ENCODE data around the gene ELAVL3. TPM values are rescaled to one million over a fixed set of nuclear protein-coding genes. Genes with fewer than 3 reads are reported as not detected.
"Not testable (repeated sequence)": the region's sequence is repeated elsewhere in the genome, so short reads cannot be mapped to it uniquely, and the experiment has no call there.

ELAVL3 gene
- total RNA-seq, 1 donor from 2014 or later = not detected

GRCh38 chr19:11458236-11458900 lies 22.5 kb downstream of the ELAVL3 start:
- Histone ChIP-seq H3K36me3 (ENCODE audit: control insufficient read depth, insufficient read depth, low read length) (no peaks in the 10 kb centered on the region), H3K4me3 (ENCODE audit: low read depth, low read length) (no peak overlapping the region), H3K27me3 (ENCODE audit: control insufficient read depth, insufficient read depth, low read length) (no peaks in the 10 kb centered on the region)
- no peak for DNase-seq (ENCODE audit: low read depth)
- no peak for TF ChIP-seq CTCF (IDR thresholded peaks at IDR 0.05; ENCODE audit: insufficient read depth, low read length, poor library complexity, severe bottlenecking)

DNA sequence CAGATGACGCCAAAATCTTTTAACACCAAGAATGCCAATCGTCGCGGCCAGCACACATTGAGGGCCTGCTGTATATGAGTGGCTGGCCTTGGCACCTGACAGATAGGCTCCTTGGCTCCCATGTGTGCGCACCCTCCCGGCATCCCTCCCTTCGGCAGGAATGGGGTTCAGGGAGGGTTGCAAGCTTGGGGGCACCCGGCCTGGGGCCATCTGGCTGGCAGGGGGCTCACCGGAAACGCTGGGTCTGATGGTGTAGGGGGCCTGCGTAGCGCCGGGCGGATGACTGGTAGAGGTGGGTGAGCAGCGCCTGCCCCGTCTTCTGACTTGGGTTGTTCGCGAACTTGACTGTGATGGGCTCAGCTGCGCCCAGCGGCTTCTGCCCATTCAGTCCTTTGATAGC lies 23.0 kb downstream of the ELAVL3 start:
- peaks cover 2% of the 10 kb centered on the region for H3K27me3 ChIP-seq (ENCODE audit: control insufficient read depth, insufficient read depth, low read length)
- no peak overlapping the region for H3K4me3 ChIP-seq (ENCODE audit: low read depth, low read length)
- TF ChIP-seq CTCF (IDR thresholded peaks at IDR 0.05; ENCODE audit: insufficient read depth, low read length, poor library complexity, severe bottlenecking) = no peak
- DNase-seq (ENCODE audit: low read depth) = no peak
- H3K36me3 ChIP-seq (ENCODE audit: control insufficient read depth, insufficient read depth, low read length) = no peaks in the 10 kb centered on the region

DNA sequence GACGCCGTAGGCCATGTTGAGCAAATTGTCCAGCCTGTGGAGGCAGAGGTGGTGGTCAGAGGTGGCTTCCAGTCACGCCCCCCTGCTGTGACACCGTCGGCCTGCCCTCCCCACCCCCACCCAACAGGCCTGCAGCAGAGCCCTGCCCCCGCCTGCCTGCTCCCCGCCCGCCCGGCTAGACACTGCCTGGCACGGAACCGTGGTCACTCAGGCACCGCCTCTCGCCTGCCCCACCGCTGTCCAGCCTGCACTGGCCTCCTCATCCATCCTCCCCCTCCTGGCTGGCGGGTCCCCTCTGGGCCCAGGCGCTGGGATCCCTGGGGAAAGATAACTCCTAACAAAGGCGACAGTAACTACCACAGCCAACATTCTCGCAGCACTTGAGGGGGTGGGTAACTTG lies 23.7 kb downstream of the ELAVL3 start:
- Histone ChIP-seq H3K4me3 (ENCODE audit: low read depth, low read length) (no peak overlapping the region), H3K36me3 (ENCODE audit: control insufficient read depth, insufficient read depth, low read length) (no peaks in the 10 kb centered on the region), H3K27me3 (ENCODE audit: control insufficient read depth, insufficient read depth, low read length) (peaks cover 3% of the 10 kb centered on the region)
- no peak for TF ChIP-seq CTCF (IDR thresholded peaks at IDR 0.05; ENCODE audit: insufficient read depth, low read length, poor library complexity, severe bottlenecking)
- no peak for DNase-seq (ENCODE audit: low read depth)

- H3K27me3 ChIP-seq (ENCODE audit: control insufficient read depth, insufficient read depth, low read length) = peaks cover 3% of the 10 kb centered on the region
- no peaks in the 10 kb centered on the region for H3K36me3 ChIP-seq (ENCODE audit: control insufficient read depth, insufficient read depth, low read length)
- TF ChIP-seq CTCF (IDR thresholded peaks at IDR 0.05; ENCODE audit: insufficient read depth, low read length, poor library complexity, severe bottlenecking) = no peak
- DNase-seq (ENCODE audit: low read depth) = no peak
- no peak overlapping the region for H3K4me3 ChIP-seq (ENCODE audit: low read depth, low read length)
These were observed 24.2 kb downstream of the ELAVL3 start for GRCh38 chr19:11456659-11457058.

- H3K36me3 ChIP-seq (ENCODE audit: control insufficient read depth, insufficient read depth, low read length); H3K27me3 ChIP-seq (ENCODE audit: control insufficient read depth, insufficient read depth, low read length); DNase-seq (ENCODE audit: low read depth); H3K4me3 ChIP-seq (ENCODE audit: low read depth, low read length): not testable (repeated sequence)
These were observed 25.7 kb downstream of the ELAVL3 start for GRCh38 chr19:11455233-11455554.

DNA sequence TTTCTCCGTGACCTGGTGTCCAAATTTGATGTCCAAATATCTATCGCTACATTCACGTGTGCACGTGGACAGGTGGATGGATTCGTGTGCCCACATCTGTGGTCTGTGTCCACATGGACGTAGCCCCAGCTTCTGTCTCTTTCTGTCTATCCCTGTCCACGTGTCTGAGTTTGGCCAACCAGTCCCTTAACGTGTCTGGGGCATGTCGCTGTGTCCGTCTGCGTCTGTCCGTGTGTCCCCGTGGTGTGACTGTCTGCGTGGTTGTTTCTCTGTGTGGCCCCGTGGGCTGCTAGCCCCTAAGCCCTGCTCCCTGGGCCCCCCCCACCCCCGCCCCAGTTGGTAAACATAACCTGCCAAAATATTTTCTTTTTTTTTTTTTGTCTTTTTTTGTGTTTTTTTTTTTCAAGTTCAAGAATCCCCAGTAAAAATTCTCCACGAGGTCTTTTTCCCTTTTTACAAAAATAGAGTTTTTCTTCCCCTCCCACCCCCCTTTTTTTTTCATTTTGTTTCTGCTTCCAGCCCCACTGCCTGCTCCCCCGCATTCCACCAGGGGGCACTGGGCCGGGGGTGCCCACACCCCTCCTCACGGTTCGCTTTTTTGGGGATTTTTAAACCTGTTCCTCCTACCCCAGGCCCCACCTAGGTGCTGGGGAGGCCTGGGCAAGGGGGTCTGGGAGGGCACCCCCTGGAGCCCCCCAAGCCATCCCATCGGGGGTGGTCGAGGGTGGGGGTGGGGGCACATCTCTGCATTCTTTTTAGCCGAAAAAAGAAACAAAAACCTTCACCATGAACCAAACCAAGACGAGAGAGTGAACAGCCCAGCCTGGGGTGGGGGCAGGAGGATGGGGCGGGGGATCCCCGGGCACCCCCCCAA lies 27.1 kb downstream of the ELAVL3 start:
- TF ChIP-seq CTCF (IDR thresholded peaks at IDR 0.05; ENCODE audit: insufficient read depth, low read length, poor library complexity, severe bottlenecking) = peak; percentile 55
- Histone ChIP-seq H3K4me3 (ENCODE audit: low read depth, low read length) (no peak overlapping the region), H3K27me3 (ENCODE audit: control insufficient read depth, insufficient read depth, low read length) (peaks cover 3% of the 10 kb centered on the region), H3K36me3 (ENCODE audit: control insufficient read depth, insufficient read depth, low read length) (no peaks in the 10 kb centered on the region)
- no peak for DNase-seq (ENCODE audit: low read depth)
